ENCODE measurements around the gene TMEM121. TPM values are rescaled to one million over a fixed set of nuclear protein-coding genes. Genes with fewer than 3 reads are reported as not detected.

Gene TMEM121
- total and polyA plus RNA-seq, 2 of the 4 experiments (the other 2 are of a cell fraction), result 2.7 to 6.3 TPM

GRCh38 chr14:105490572-105491365 is 35.6 kb upstream of the TMEM121 start, which contains the start of gene TEDC1:
TSS of gene TEDC1 (plus strand) at chr14:105491246. CDS start at chr14:105491376, 130 bp downstream.
- Histone ChIP-seq H3K27ac (ENCODE audit: insufficient read depth, low read length) (peak within 1 kb of the TSS; percentile 35; the same call in 1 of the 2 replicates), H3K4me1 (ENCODE audit: control insufficient read depth, insufficient read depth, low read length) (peaks cover 2% of the 10 kb centered on the region; the same call in 1 of the 2 replicates), H2AK9ac (replicated peaks; ENCODE audit: low read depth, low read length, poor library complexity) (peak within 1 kb of the TSS; percentile 94), H4K91ac (ENCODE audit: insufficient read depth, low read depth, low read length) (no peak within 1 kb of the TSS), H2BK20ac (ENCODE audit: low read depth, low read length) (no peak within 1 kb of the TSS), H3K4ac (ENCODE audit: low read depth, low read length) (peak within 1 kb of the TSS; percentile 7; the same call in 1 of the 2 replicates), H3K14ac (replicated peaks; ENCODE audit: low read depth, low read length) (no peak within 1 kb of the TSS), H3K18ac (ENCODE audit: low read depth, low read length) (no peak within 1 kb of the TSS), H2AK5ac (ENCODE audit: low read depth, low read length) (no peak within 1 kb of the TSS), H3K56ac (ENCODE audit: extremely low read depth, insufficient read depth, low read length) (no peak within 1 kb of the TSS), H4K8ac (ENCODE audit: low read depth in 2 of 2, low read length in 2 of 2) (peak within 1 kb of the TSS in 1 of 2 experiments; percentile 36; a peak in 1 of 4 replicates), H3K4me2 (ENCODE audit: low read depth, low read length) (peak within 1 kb of the TSS; percentile 74), H3K9ac (ENCODE audit: low read depth, low read length) (peak within 1 kb of the TSS; percentile 37; the same call in 1 of the 2 replicates), H2BK120ac (ENCODE audit: low read depth, low read length) (no peak within 1 kb of the TSS), H3K27me3 (ENCODE audit: control insufficient read depth, insufficient read depth, low read length) (peaks cover 20% of the 10 kb centered on the region; the same call in 1 of the 2 replicates), H2AFZ (replicated peaks; ENCODE audit: low read length, poor library complexity) (peak within 1 kb of the TSS; percentile 95), H2BK5ac (ENCODE audit: low read depth, low read length, poor library complexity, severe bottlenecking) (peak within 1 kb of the TSS; percentile 13), H3K36me3 (ENCODE audit: control insufficient read depth, insufficient read depth, low read length) (no peaks in the 10 kb centered on the region), H4K5ac (ENCODE audit: low read depth, low read length) (no peak within 1 kb of the TSS), H3K79me1 (ENCODE audit: low read depth in 1 of 2, low read length in 2 of 2) (peaks cover 0 to 5% of the 10 kb centered on the region in 2 experiments; a peak in 1 of 4 replicates), H2BK15ac (ENCODE audit: low read depth, low read length) (no peak within 1 kb of the TSS), H3K4me3 (ENCODE audit: insufficient read depth, low read depth, low read length) (peak within 1 kb of the TSS; percentile 61), H4K20me1 (ENCODE audit: insufficient read depth, low read length) (0 out of 2 replicates have a peak, but pooled peaks cover 6% of the 10 kb centered on the region), H3K23ac (ENCODE audit: low read depth, low read length) (no peak within 1 kb of the TSS), H3K9me1 (ENCODE audit: insufficient read depth, low read length) (peaks cover 6% of the 10 kb centered on the region; the same call in 1 of the 2 replicates), H3K9me3 (ENCODE audit: control insufficient read depth, insufficient read depth, low read length) (no peaks in the 10 kb centered on the region)
- peak; percentile 86 for ATAC-seq (ENCODE audit: low read depth)
- ChIA-PET POLR2A (ENCODE audit: unreplicated experiment) (interaction anchor here (0.6 kb wide), 1 partner anchor 22 kb away, joined by 3 read pairs; no protein-coding TSS in a partner anchor), CTCF (interaction anchor here (0.7 to 2.5 kb wide), 3 partner anchors 10 to 120 kb away, joined by 3 to 32 read pairs (median 5); no protein-coding TSS in a partner anchor)
- no TSS peak for BruUV-seq (replicated peaks)
- DNase-seq, result peak; percentile 100
- in situ Hi-C loops (cut with MboI; ENCODE audit: low sequenced_read_pairs), result no loop called here
- intact Hi-C loops (cut with micrococcal nuclease), result loop anchor here (1.0 to 5.0 kb wide), 3 partner anchors 8 to 42 kb away; partner anchors contain the start of gene TMEM121
- WGBS, 2 experiments (ENCODE audit: extremely low coverage in 2 of 2, insufficient read length in 1 of 2), result 0% methylated on average over 59 of the region's 94 CpGs; no CpG with 5 or more reads in 1 of the 2 experiments
- dilution Hi-C loops (cut with HindIII; ENCODE audit: low sequenced_read_pairs, unreplicated experiment), result no loop called here
- TF ChIP-seq USF2 (IDR thresholded peaks at IDR 0.05; ENCODE audit: low read depth, low read length) (no peak), BHLHE40 (IDR thresholded peaks at IDR 0.05; ENCODE audit: low read depth, low read length) (peak; percentile 96), MAZ (IDR thresholded peaks at IDR 0.05; ENCODE audit: borderline replicate concordance, low read depth, low read length) (peak; percentile 97), FOS (IDR thresholded peaks at IDR 0.05; ENCODE audit: low read depth, low read length) (peak; percentile 70; the same call in 1 of the 2 replicates), CTCF (conservative IDR thresholded peaks at IDR 0.05; ENCODE audit: low read depth, low read length) (peak; percentile 98), RAD21 (IDR thresholded peaks at IDR 0.05; ENCODE audit: low read length) (peak; percentile 87), SMC3 (IDR thresholded peaks at IDR 0.05; ENCODE audit: low read depth, low read length) (peak; percentile 82), MAFK (IDR thresholded peaks at IDR 0.05; ENCODE audit: low read depth, low read length) (no peak), RFX5 (IDR thresholded peaks at IDR 0.05; ENCODE audit: low read depth, low read length) (no peak), NFE2L2 (IDR thresholded peaks at IDR 0.05; ENCODE audit: low read depth, low read length) (no peak), CEBPB (IDR thresholded peaks at IDR 0.05; ENCODE audit: low read depth, low read length) (peak; percentile 44; the same call in 1 of the 2 replicates), CHD1 (IDR thresholded peaks at IDR 0.05; ENCODE audit: low read depth, low read length) (no peak; the same call in 1 of the 2 replicates)

All from IMR-90 (cell line).